NCI-H446 treated with DMSO at 0.1 percent for 48 hours (cell line): ENCODE measurements around the gene COX7C.
A peak's percentile ranks its signal among the peaks of the same experiment; 100 is the strongest.
"Not testable (repeated sequence)": the region's sequence is repeated elsewhere in the genome, so short reads cannot be mapped to it uniquely, and the experiment has no call there.

Experiments
- DNase-seq: peaks from one replicate; lab custom pipeline; 2025; lab: John Stamatoyannopoulos, UW

COX7C gene

GRCh38 chr5:86617756-86618576, at the start of gene COX7C:
Gene COX7C (plus strand): TSS chr5:86617941. CDS start chr5:86618056, 115 bp downstream.
- peak; percentile 93 for DNase-seq

GRCh38 chr5:86569522-86570426, 48.0 kb upstream of the COX7C start:
- DNase-seq = not testable (repeated sequence)

- no peak for DNase-seq
Measured at GRCh38 chr5:86570427-86571083, 47.2 kb upstream of the COX7C start.

GRCh38 chr5:86571109-86571508, 46.6 kb upstream of the COX7C start:
- DNase-seq = not testable (repeated sequence)

- no peak for DNase-seq
Measured at GRCh38 chr5:86572825-86573517, 44.8 kb upstream of the COX7C start.

GRCh38 chr5:86579502-86579901, 38.2 kb upstream of the COX7C start:
- DNase-seq = no peak

- DNase-seq = no peak
Measured at GRCh38 chr5:86596476-86596875, 21.3 kb upstream of the COX7C start.

GRCh38 chr5:86605881-86606280, 11.9 kb upstream of the COX7C start:
- DNase-seq = no peak

GRCh38 chr5:86613455-86613854, 4.3 kb upstream of the COX7C start:
- DNase-seq = no peak

- DNase-seq = no peak
Measured at GRCh38 chr5:86617309-86617755, 409 bp upstream of the COX7C start.

- DNase-seq = no peak
Measured at GRCh38 chr5:86623785-86624483, 6.2 kb downstream of the COX7C start.

- DNase-seq = no peak
Measured at GRCh38 chr5:86625148-86625547, 7.4 kb downstream of the COX7C start.

GRCh38 chr5:86626149-86626548, 8.4 kb downstream of the COX7C start:
- DNase-seq = no peak

- DNase-seq = no peak
Measured at GRCh38 chr5:86631165-86631564, 13.4 kb downstream of the COX7C start.

- no peak for DNase-seq
Measured at GRCh38 chr5:86640998-86641397, 23.3 kb downstream of the COX7C start.

GRCh38 chr5:86644843-86645242, 27.1 kb downstream of the COX7C start:
- no peak for DNase-seq

- DNase-seq = no peak
Measured at GRCh38 chr5:86645885-86646284, 28.1 kb downstream of the COX7C start.

- DNase-seq = no peak
Measured at GRCh38 chr5:86646671-86647070, 28.9 kb downstream of the COX7C start.

- no peak for DNase-seq
Measured at GRCh38 chr5:86649832-86650505, 32.2 kb downstream of the COX7C start.

GRCh38 chr5:86660771-86661170, 43.0 kb downstream of the COX7C start:
- not testable (repeated sequence) for DNase-seq
